ENCODE results near the gene SMAD6.

SMAD6 gene

GRCh38 chr15:66677336-66677735 lies 24.7 kb upstream of the SMAD6 start:
- POLR2A ChIA-PET, result no interaction called here
- TF ChIP-seq, protein P1, sequence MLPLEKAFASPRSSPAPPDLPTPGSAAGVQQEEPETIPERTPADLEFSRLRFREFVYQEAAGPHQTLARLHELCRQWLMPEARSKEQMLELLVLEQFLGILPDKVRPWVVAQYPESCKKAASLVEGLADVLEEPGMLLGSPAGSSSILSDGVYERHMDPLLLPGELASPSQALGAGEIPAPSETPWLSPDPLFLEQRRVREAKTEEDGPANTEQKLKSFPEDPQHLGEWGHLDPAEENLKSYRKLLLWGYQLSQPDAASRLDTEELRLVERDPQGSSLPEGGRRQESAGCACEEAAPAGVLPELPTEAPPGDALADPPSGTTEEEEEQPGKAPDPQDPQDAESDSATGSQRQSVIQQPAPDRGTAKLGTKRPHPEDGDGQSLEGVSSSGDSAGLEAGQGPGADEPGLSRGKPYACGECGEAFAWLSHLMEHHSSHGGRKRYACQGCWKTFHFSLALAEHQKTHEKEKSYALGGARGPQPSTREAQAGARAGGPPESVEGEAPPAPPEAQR (tag by site-specific recombination; IDR thresholded peaks at IDR 0.05), result no peak
- TF ChIP-seq, protein P2, sequence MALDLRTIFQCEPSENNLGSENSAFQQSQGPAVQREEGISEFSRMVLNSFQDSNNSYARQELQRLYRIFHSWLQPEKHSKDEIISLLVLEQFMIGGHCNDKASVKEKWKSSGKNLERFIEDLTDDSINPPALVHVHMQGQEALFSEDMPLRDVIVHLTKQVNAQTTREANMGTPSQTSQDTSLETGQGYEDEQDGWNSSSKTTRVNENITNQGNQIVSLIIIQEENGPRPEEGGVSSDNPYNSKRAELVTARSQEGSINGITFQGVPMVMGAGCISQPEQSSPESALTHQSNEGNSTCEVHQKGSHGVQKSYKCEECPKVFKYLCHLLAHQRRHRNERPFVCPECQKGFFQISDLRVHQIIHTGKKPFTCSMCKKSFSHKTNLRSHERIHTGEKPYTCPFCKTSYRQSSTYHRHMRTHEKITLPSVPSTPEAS (tag by site-specific recombination; IDR thresholded peaks at IDR 0.05), result no peak
- TF ChIP-seq ZNF48 (tag by site-specific recombination; IDR thresholded peaks at IDR 0.05), result no peak
- TF ChIP-seq ZNF404 (tag by site-specific recombination; IDR thresholded peaks at IDR 0.05), result no peak
- no peak for TF ChIP-seq ZNF548 (tag by site-specific recombination; IDR thresholded peaks at IDR 0.05)
- H3K4me3 ChIP-seq (ENCODE audit: low read depth, low read length), result no peak overlapping the region
- H3K27ac ChIP-seq (ENCODE audit: extremely low read depth, low read depth, low read length), result no peak overlapping the region
- H3K36me3 ChIP-seq (ENCODE audit: control insufficient read depth in 2 of 2, insufficient read depth in 1 of 2, low read length in 2 of 2), result no peaks in the 10 kb centered on the region
- 0 out of 2 replicates have a peak, but pooled peaks cover 4% of the 10 kb centered on the region for H3K4me1 ChIP-seq (ENCODE audit: control insufficient read depth, insufficient read depth, low read length)
- no peaks in the 10 kb centered on the region for H3K9me3 ChIP-seq (ENCODE audit: control insufficient read depth, insufficient read depth, low read depth, low read length)
- CTCF ChIA-PET, result no interaction called here

GRCh38 chr15:66679061-66679656 lies 22.9 kb upstream of the SMAD6 start:
- POLR2A ChIA-PET, result interaction anchor here (0.9 kb wide), 1 partner anchor 10 kb away, joined by 4 read pairs; no protein-coding TSS in a partner anchor
- Histone ChIP-seq H3K36me3 (ENCODE audit: control insufficient read depth in 2 of 2, insufficient read depth in 1 of 2, low read length in 2 of 2) (no peaks in the 10 kb centered on the region), H3K4me1 (ENCODE audit: control insufficient read depth, insufficient read depth, low read length) (0 out of 2 replicates have a peak, but pooled peaks cover 4% of the 10 kb centered on the region), H3K9me3 (ENCODE audit: control insufficient read depth, insufficient read depth, low read depth, low read length) (no peaks in the 10 kb centered on the region), H3K4me3 (ENCODE audit: low read depth, low read length) (no peak overlapping the region), H3K27ac (ENCODE audit: extremely low read depth, low read depth, low read length) (peak overlapping the region; percentile 18; the same call in 1 of the 2 replicates)
- TF ChIP-seq ZNF157 (tag by site-specific recombination; IDR thresholded peaks at IDR 0.05), result no peak
- TF ChIP-seq ZNF19 (tag by site-specific recombination; IDR thresholded peaks at IDR 0.05; ENCODE audit: low read depth), result no peak
- no peak for TF ChIP-seq ZNF426 (tag by site-specific recombination; IDR thresholded peaks at IDR 0.05)
- no peak for TF ChIP-seq KLF1 (tag by site-specific recombination; IDR thresholded peaks at IDR 0.05)
- TF ChIP-seq ZNF544 (tag by site-specific recombination; IDR thresholded peaks at IDR 0.05), result no peak
- TF ChIP-seq ZEB2 (tag by site-specific recombination; IDR thresholded peaks at IDR 0.05), result no peak
- TF ChIP-seq KLF16 (tag by site-specific recombination; IDR thresholded peaks at IDR 0.05), result no peak
- no peak for TF ChIP-seq BCL11B (tag by site-specific recombination; IDR thresholded peaks at IDR 0.05; ENCODE audit: low read depth)
- TF ChIP-seq ZBTB8A (tag by site-specific recombination; IDR thresholded peaks at IDR 0.05), result no peak
- no peak for TF ChIP-seq ZNF501 (tag by site-specific recombination; IDR thresholded peaks at IDR 0.05)
- CTCF ChIA-PET, result interaction anchor here (0.6 to 3.5 kb wide), 6 partner anchors 20 to 843 kb away, joined by 3 to 13 read pairs (median 4); no protein-coding TSS in a partner anchor

DNA sequence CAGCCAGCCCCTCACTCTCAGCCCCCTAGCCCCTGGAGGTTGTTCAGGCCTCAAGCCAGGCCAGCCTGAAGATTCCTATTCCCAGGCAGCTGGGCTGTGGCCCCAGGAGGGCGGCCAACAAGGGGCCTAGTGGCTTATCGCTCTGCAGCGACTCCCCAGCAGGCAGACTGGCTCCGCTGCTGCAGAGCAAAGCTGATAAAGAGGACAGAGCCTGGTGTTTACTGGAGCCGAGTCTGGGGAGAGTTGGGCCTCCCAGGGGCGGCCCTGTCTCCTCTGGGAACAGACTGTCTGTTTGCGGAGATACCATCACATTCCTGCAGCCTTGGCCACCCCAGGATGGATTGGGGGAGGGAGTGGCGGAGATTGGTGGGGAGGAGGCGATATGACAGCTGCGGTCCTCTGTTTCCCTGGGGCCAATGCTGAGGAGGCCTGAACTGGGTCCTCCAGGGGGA lies 22.4 kb upstream of the SMAD6 start:
- Histone ChIP-seq H3K4me1 (ENCODE audit: control insufficient read depth, insufficient read depth, low read length) (0 out of 2 replicates have a peak, but pooled peaks cover 4% of the 10 kb centered on the region), H3K27ac (ENCODE audit: extremely low read depth, low read depth, low read length) (peak overlapping the region; percentile 18; the same call in 1 of the 2 replicates), H3K4me3 (ENCODE audit: low read depth, low read length) (no peak overlapping the region), H3K9me3 (ENCODE audit: control insufficient read depth, insufficient read depth, low read depth, low read length) (no peaks in the 10 kb centered on the region), H3K36me3 (ENCODE audit: control insufficient read depth in 2 of 2, insufficient read depth in 1 of 2, low read length in 2 of 2) (no peaks in the 10 kb centered on the region)
- POLR2A ChIA-PET, result interaction anchor here (1.6 kb wide), 1 partner anchor 22 kb away, joined by 5 read pairs; no protein-coding TSS in a partner anchor
- CTCF ChIA-PET, result interaction anchor here (1.2 to 3.5 kb wide), 5 partner anchors 19 to 76 kb away, joined by 3 to 13 read pairs (median 4); no protein-coding TSS in a partner anchor
- no peak for TF ChIP-seq MZF1 (tag by site-specific recombination; IDR thresholded peaks at IDR 0.05; ENCODE audit: borderline replicate concordance)
- no peak for TF ChIP-seq ZNF621 (tag by site-specific recombination; IDR thresholded peaks at IDR 0.05)
- no peak for TF ChIP-seq ZNF76 (tag by site-specific recombination; IDR thresholded peaks at IDR 0.05; ENCODE audit: borderline replicate concordance, low read depth)
- no peak for TF ChIP-seq ZNF391 (tag by site-specific recombination; IDR thresholded peaks at IDR 0.05; ENCODE audit: borderline replicate concordance, low read depth)
- TF ChIP-seq, protein P3, sequence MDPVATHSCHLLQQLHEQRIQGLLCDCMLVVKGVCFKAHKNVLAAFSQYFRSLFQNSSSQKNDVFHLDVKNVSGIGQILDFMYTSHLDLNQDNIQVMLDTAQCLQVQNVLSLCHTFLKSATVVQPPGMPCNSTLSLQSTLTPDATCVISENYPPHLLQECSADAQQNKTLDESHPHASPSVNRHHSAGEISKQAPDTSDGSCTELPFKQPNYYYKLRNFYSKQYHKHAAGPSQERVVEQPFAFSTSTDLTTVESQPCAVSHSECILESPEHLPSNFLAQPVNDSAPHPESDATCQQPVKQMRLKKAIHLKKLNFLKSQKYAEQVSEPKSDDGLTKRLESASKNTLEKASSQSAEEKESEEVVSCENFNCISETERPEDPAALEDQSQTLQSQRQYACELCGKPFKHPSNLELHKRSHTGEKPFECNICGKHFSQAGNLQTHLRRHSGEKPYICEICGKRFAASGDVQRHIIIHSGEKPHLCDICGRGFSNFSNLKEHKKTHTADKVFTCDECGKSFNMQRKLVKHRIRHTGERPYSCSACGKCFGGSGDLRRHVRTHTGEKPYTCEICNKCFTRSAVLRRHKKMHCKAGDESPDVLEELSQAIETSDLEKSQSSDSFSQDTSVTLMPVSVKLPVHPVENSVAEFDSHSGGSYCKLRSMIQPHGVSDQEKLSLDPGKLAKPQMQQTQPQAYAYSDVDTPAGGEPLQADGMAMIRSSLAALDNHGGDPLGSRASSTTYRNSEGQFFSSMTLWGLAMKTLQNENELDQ (tag by site-specific recombination; IDR thresholded peaks at IDR 0.05; ENCODE audit: low read depth), result no peak
- TF ChIP-seq ZNF148 (tag by site-specific recombination; IDR thresholded peaks at IDR 0.05; ENCODE audit: borderline replicate concordance), result no peak
- no peak for TF ChIP-seq ZNF596 (tag by site-specific recombination; IDR thresholded peaks at IDR 0.05)
- TF ChIP-seq ZNF521 (tag by site-specific recombination; IDR thresholded peaks at IDR 0.05), result no peak
- TF ChIP-seq, protein P4, sequence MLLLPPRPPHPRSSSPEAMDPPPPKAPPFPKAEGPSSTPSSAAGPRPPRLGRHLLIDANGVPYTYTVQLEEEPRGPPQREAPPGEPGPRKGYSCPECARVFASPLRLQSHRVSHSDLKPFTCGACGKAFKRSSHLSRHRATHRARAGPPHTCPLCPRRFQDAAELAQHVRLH (tag by site-specific recombination; IDR thresholded peaks at IDR 0.05), result no peak
